Memory B cell (primary cell): ENCODE data around the gene MTERF4.

Source experiments
- ATAC-seq: fragments of 150-1000 bp; cut with Tn5 transposase; 2 replicates; pipeline ENCODE4 v1.10.0; 2021; ENCODE audit warnings: low read depth, mild to moderate bottlenecking, moderate library complexity
- DNase-seq, 2 donors: peaks; one replicate each; pipeline ENCODE4 v3.0.0; 2022; ENCODE audit warnings: low spot score in 2 of 2
- H3K27ac Mint-ChIP-seq: one replicate; pipeline ENCODE4 v1.8.0; 2022; ENCODE audit warnings: mild to moderate bottlenecking, moderate library complexity, mixed read lengths
- H3K27me3 Mint-ChIP-seq: one replicate; pipeline ENCODE4 v1.8.0; 2022; ENCODE audit warnings: mixed read lengths
- H3K36me3 Mint-ChIP-seq: one replicate; pipeline ENCODE4 v1.8.0; 2022; ENCODE audit warnings: mild to moderate bottlenecking, mixed read lengths
- H3K4me1 Mint-ChIP-seq: one replicate; pipeline ENCODE4 v1.8.0; 2022; ENCODE audit warnings: mixed read lengths
- H3K4me3 Mint-ChIP-seq: one replicate; pipeline ENCODE4 v1.8.0; 2022; ENCODE audit warnings: mild to moderate bottlenecking, moderate library complexity, mixed read lengths
- H3K9me3 Mint-ChIP-seq: one replicate; pipeline ENCODE4 v1.8.0; 2022; ENCODE audit warnings: mixed read lengths

Gene MTERF4

DNA sequence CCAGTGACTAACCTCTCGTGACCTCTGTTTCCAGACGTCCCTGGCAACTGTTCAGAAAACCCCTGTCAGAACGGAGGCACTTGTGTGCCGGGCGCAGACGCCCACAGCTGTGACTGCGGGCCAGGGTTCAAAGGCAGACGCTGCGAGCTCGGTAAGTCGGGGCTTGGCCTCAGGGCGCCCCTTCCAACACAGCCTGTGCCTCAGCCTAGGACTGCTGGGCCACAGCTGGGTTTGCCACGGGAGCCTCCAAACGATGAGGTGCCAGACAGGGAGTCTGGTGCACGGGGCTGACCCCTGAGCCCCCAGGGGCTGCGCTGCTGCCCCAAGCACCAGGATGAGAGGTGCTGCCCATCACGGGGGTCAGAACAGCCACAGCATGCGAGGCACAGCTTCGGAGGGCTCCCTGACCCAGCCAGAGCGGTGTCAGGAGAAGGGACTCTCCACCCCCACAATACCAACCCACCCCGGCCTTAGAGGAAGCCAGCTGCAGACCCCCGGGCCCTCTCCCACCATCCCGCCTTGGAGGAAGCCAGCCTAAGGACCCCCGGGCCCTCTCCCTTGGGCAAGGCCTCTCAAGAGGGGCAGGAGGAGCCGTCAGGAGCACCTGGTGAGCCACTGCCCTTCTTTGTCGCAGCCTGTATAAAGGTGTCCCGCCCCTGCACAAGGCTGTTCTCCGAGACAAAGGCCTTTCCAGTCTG, 20.3 kb downstream of the MTERF4 start:
- peaks cover 13% of the 10 kb centered on the region for H3K36me3 Mint-ChIP-seq
- H3K4me3 Mint-ChIP-seq: no peak overlapping the region
- peaks cover 9% of the 10 kb centered on the region for H3K4me1 Mint-ChIP-seq
- ATAC-seq (no peak), DNase-seq (no peak)
- no peaks in the 10 kb centered on the region for H3K27me3 Mint-ChIP-seq
- no peak overlapping the region for H3K27ac Mint-ChIP-seq
- peaks cover 1% of the 10 kb centered on the region for H3K9me3 Mint-ChIP-seq

GRCh38 chr2:241081190-241081642, 20.9 kb downstream of the MTERF4 start:
- no peak overlapping the region for H3K27ac Mint-ChIP-seq
- ATAC-seq (no peak), DNase-seq (no peak)
- no peaks in the 10 kb centered on the region for H3K27me3 Mint-ChIP-seq
- H3K36me3 Mint-ChIP-seq: peaks cover 10% of the 10 kb centered on the region
- H3K4me3 Mint-ChIP-seq: no peak overlapping the region
- peaks cover 1% of the 10 kb centered on the region for H3K9me3 Mint-ChIP-seq
- peaks cover 7% of the 10 kb centered on the region for H3K4me1 Mint-ChIP-seq

DNA sequence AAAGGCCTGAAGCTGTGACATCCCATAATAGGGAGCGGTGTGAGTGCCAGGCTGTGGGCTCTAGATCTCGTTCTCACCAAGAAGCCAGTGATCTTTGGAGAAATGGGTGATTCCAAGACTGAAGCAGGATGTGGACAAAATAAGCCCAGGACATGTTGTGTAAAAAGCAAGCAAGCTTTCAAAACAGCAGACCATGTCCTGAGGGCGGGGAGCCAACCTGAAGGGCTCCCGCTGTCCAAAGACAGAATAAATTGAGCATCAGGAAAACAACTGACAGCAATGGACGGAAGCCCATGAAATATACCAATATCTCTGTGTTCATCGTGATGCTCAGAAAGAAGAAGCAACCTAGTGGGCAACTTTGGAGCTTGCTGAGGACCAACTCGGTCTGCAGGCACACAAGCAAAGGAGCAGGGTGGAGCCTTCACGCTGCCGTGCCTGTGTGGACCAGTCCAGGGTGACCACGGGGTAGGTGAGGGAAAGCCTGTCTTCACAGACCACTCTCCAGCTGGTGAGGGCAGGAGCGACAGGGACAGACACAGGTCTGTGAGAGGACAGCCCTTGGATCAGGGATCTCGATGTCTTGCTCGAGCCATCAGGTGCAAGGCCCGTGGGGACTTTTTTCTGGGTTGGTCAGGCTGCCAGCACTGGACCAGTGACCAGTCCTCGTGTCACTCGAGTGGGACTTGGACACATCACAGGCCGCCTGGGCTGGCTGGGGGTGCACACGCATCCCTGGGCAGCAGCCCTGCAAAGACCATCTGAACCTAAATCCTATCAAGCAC, 21.5 kb downstream of the MTERF4 start:
- ATAC-seq: no peak
- no peak for DNase-seq
- Mint-ChIP-seq H3K27ac (no peak overlapping the region), H3K36me3 (peaks cover 9% of the 10 kb centered on the region), H3K9me3 (peaks cover 1% of the 10 kb centered on the region), H3K27me3 (no peaks in the 10 kb centered on the region), H3K4me1 (peaks cover 6% of the 10 kb centered on the region), H3K4me3 (no peak overlapping the region)

GRCh38 chr2:241074901-241075540, 27.1 kb downstream of the MTERF4 start:
- ATAC-seq: no peak
- H3K36me3 Mint-ChIP-seq: peaks cover 14% of the 10 kb centered on the region
- no peaks in the 10 kb centered on the region for H3K9me3 Mint-ChIP-seq
- H3K4me3 Mint-ChIP-seq: no peak overlapping the region
- H3K27ac Mint-ChIP-seq: no peak overlapping the region
- no peak for DNase-seq
- H3K27me3 Mint-ChIP-seq: no peaks in the 10 kb centered on the region
- H3K4me1 Mint-ChIP-seq: peaks cover 2% of the 10 kb centered on the region

- DNase-seq (no peak), ATAC-seq (no peak)
- peaks cover 2% of the 10 kb centered on the region for H3K4me1 Mint-ChIP-seq
- no peaks in the 10 kb centered on the region for H3K9me3 Mint-ChIP-seq
- H3K27ac Mint-ChIP-seq: peak overlapping the region; percentile 37
- no peaks in the 10 kb centered on the region for H3K27me3 Mint-ChIP-seq
- H3K36me3 Mint-ChIP-seq: peaks cover 14% of the 10 kb centered on the region
- H3K4me3 Mint-ChIP-seq: no peak overlapping the region
These were observed 27.8 kb downstream of the MTERF4 start for GRCh38 chr2:241074065-241074818.

GRCh38 chr2:241073166-241074064, 28.7 kb downstream of the MTERF4 start:
- DNase-seq (no peak), ATAC-seq (no peak)
- H3K9me3 Mint-ChIP-seq: no peaks in the 10 kb centered on the region
- peaks cover 14% of the 10 kb centered on the region for H3K36me3 Mint-ChIP-seq
- H3K27ac Mint-ChIP-seq: peak overlapping the region; percentile 37
- no peak overlapping the region for H3K4me3 Mint-ChIP-seq
- H3K4me1 Mint-ChIP-seq: peaks cover 2% of the 10 kb centered on the region
- no peaks in the 10 kb centered on the region for H3K27me3 Mint-ChIP-seq

- Mint-ChIP-seq H3K4me3 (no peak overlapping the region), H3K36me3 (peaks cover 14% of the 10 kb centered on the region), H3K27ac (no peak overlapping the region), H3K27me3 (no peaks in the 10 kb centered on the region), H3K4me1 (no peaks in the 10 kb centered on the region), H3K9me3 (no peaks in the 10 kb centered on the region)
- no peak for DNase-seq
- ATAC-seq: no peak
These were observed 29.4 kb downstream of the MTERF4 start for GRCh38 chr2:241072553-241073165.

- DNase-seq (no peak), ATAC-seq (no peak)
- H3K4me3 Mint-ChIP-seq: no peak overlapping the region
- no peaks in the 10 kb centered on the region for H3K27me3 Mint-ChIP-seq
- no peak overlapping the region for H3K27ac Mint-ChIP-seq
- H3K9me3 Mint-ChIP-seq: no peaks in the 10 kb centered on the region
- peaks cover 14% of the 10 kb centered on the region for H3K36me3 Mint-ChIP-seq
- no peaks in the 10 kb centered on the region for H3K4me1 Mint-ChIP-seq
These were observed 29.9 kb downstream of the MTERF4 start for GRCh38 chr2:241072151-241072550.

GRCh38 chr2:241071677-241072111, 30.4 kb downstream of the MTERF4 start:
- H3K4me3 Mint-ChIP-seq: no peak overlapping the region
- H3K9me3 Mint-ChIP-seq: no peaks in the 10 kb centered on the region
- no peaks in the 10 kb centered on the region for H3K27me3 Mint-ChIP-seq
- H3K27ac Mint-ChIP-seq: no peak overlapping the region
- H3K36me3 Mint-ChIP-seq: peaks cover 14% of the 10 kb centered on the region
- H3K4me1 Mint-ChIP-seq: no peaks in the 10 kb centered on the region
- no peak for DNase-seq
- ATAC-seq: no peak

DNA sequence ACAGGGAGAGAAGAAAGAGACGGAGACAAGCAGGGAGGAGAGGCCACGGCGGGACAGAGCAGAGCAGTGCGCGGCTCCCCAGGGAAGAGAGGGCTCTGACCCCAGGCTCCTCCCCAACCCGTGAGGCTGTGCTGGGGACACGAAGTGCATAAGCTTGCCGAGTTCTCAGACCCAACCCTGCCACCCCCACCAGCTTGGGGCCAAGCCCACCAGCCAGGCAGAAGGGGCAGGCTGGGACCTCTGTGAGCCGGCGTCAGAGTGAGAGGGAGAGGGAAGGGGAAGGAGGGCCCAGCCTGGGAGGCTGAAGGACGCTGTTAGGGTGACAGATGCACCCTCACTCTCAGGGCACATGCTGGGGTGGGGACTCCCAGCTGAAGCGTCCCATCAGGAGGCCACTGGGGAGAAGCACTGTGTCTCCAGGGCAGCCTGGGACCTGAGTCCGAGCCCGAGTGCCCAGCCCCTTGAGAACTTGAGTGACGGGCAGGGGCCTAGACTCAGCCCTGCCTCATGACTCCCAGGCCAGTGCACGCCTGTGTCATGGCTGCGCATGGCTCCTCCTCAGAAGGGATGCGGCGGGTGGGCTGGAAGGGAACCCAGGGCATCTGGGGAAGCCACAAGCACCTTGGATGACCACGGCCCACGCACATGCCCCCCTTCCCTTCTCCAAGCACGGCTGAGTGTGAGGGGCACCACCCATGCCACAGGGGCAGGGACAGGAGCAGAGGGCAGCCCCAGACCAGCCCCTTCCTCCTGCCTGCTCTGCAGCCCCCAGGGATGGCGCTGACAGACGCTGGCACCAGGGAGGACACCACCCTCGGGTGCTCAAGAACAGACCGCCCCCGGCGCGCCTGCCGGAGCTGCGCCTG, 31.0 kb downstream of the MTERF4 start:
- H3K4me3 Mint-ChIP-seq: no peak overlapping the region
- H3K36me3 Mint-ChIP-seq: peaks cover 18% of the 10 kb centered on the region
- no peaks in the 10 kb centered on the region for H3K9me3 Mint-ChIP-seq
- no peaks in the 10 kb centered on the region for H3K4me1 Mint-ChIP-seq
- H3K27me3 Mint-ChIP-seq: no peaks in the 10 kb centered on the region
- H3K27ac Mint-ChIP-seq: no peak overlapping the region
- no peak for DNase-seq
- ATAC-seq: no peak

DNA sequence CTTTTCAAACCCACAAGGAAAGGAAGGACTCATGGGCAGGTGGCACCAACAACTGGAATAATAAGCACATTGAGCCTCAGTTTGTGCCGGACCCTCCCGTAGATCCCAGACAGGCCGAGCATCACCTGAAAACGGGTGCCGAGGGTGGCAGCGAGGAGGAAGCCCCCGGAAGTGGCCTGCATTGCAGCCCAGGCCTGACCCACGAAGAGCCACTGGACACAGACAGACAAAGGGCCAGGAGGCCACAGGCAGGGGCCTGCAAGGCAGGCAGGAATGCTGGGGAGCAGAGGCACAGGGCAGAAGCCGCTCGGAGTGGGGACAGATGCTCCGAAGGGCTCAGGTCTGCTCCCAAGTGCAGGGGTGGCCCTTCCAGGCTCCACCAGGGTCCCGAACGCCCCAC, 31.7 kb downstream of the MTERF4 start:
- Mint-ChIP-seq H3K4me1 (no peaks in the 10 kb centered on the region), H3K27me3 (no peaks in the 10 kb centered on the region), H3K9me3 (no peaks in the 10 kb centered on the region), H3K4me3 (no peak overlapping the region), H3K27ac (no peak overlapping the region), H3K36me3 (peaks cover 17% of the 10 kb centered on the region)
- ATAC-seq (no peak), DNase-seq (no peak)

DNA sequence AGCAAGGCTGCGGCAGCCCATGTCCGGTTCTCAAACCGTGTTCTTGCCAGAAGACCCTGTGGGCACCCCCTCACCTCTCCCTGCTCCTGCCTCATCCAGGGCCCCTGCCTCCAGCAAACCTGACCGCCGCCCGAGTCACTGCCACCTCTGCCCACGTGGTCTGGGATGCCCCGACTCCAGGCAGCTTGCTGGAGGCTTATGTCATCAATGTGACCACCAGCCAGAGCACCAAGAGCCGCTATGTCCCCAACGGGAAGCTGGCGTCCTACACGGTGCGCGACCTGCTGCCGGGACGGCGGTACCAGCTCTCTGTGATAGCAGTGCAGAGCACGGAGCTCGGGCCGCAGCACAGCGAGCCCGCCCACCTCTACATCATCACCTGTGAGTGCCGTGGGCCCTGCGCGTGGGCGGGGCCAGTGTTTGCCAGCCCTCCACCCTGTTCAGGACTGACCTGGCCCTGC, 32.2 kb downstream of the MTERF4 start:
- H3K27ac Mint-ChIP-seq: no peak overlapping the region
- no peak for DNase-seq
- no peak overlapping the region for H3K4me3 Mint-ChIP-seq
- no peaks in the 10 kb centered on the region for H3K4me1 Mint-ChIP-seq
- H3K27me3 Mint-ChIP-seq: no peaks in the 10 kb centered on the region
- no peaks in the 10 kb centered on the region for H3K9me3 Mint-ChIP-seq
- peaks cover 14% of the 10 kb centered on the region for H3K36me3 Mint-ChIP-seq
- ATAC-seq: no peak
